ENCODE measurements around the gene TM2D3.

TM2D3 gene

GRCh38 chr15:101623367-101624304 is 28.5 kb downstream of the TM2D3 start:
- no peak for DNase-seq (ENCODE audit: low read depth)

GRCh38 chr15:101621961-101622360 is 30.2 kb downstream of the TM2D3 start:
- no peak for DNase-seq (ENCODE audit: low read depth)

DNA sequence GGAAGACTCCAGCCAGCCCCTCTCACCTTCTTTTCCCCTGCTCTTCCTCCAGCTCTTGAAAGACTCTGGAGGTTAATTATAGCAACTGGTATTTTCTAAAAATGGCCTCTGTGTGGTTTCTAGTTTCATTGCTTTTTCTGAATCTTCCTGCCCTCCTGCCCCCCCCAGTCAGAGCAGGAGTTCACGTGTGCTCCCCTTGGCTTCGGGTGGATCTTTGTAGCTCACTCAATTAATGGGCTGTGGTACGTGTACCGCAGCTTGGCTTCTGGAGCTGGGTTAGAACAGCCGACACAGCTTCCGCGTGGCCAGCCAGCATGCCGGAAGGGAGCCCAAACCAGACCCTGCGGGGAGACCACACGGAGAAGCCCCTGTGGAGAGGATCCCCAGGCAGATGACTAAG is 31.5 kb downstream of the TM2D3 start:
- DNase-seq (ENCODE audit: low read depth), result no peak

DNA sequence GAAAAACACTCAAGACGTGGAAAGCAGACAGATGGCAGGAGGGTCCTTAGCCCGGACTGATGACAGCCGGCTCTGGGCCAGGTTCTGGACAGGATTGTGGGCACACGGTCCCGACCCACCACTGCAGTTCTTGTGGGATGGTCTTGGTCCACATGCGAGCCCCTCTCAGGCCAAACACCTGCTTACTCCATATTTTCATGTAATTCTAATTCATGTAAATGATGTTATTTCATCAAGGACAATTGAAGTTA is 32.6 kb downstream of the TM2D3 start:
- no peak for DNase-seq (ENCODE audit: low read depth)

GRCh38 chr15:101618851-101619614 is 33.1 kb downstream of the TM2D3 start:
- no peak for DNase-seq (ENCODE audit: low read depth)

DNA sequence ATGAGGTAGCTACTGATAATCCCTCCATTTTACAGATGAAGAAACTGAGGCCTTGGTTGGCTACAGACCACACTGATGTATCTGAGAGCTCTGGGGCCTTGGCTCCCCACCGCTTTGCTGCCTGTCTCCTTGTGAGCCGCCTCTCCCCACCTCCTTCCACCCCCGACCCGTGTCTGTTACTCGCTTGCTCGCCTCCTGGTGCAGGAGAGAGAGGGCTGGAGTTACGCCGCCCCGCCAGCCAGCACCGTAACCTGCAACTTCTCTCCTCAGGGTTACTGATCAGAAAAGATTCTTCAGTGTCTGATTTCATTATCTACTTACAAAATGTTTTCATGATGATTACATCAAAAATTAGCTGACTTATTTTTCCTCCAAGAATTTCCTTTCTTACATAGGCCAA is 34.1 kb downstream of the TM2D3 start:
- DNase-seq (ENCODE audit: low read depth), result no peak

DNA sequence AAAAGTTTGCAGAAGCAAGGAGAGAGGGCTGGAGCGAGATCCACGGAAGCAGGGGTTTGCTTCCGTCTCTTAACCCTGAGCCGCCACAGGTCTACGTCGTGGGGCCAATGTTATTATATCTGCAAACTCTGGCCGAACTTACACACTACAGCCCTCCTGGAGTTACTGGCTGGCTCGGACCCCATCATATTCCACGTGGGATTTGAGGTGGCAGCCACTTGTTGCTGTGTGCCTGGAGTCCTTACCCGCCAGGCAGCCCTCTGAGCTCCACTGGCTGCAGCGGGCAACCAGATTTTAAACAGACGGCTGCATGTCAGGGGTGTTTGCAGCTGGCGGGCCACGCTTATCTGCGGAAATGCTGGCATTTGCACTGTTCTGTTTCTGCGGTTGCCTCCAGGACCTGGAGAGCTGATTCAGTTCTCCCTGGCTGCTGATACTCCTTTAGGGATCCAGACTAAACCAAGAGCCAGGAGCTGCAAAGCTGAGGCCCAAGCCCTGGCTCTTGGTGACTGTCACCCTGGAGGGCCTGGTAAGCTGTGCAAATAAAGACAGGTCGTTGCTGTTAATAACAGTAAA is 34.7 kb downstream of the TM2D3 start:
- DNase-seq (ENCODE audit: low read depth), result no peak

DNA sequence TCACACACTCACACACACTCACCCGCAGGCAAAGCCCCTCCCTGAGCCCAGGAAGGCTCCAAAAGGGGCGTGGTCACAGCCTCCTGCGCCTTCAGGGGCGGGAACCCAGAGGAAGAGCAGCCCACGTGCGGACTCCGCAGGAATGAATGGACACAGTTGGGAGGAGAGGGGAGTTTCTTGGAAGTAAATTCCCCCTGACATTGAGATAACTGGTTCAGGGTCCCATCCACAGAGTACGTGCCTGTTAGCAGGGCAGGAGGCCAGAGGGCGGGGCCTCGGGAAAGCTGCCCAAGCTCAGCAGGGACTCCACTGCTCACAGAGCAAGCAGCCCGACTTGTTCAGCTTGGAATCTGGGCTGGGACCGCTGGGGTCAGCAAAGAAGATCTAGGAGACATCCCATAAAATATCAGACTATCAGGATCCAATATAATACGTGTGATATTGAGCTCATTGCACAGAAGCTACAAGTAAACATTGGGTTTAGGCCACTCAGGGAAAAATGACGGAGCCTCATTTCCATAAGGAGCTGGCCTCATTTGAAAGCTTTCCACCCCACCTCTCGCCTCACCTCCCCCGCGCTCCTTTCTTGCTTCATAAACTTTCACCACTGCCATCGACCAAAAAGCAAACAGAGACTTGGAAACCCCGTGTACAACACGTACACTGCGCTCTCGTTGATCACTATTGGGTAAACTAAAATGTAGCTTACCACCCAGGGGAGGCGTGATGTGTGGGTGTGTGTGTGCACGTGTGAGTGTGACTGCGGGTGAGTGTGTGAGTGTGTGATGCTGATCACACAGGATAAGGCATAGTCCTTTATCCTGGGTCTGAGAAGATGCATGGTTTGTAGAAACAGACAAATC is 36.0 kb downstream of the TM2D3 start:
- peak; percentile 44 for DNase-seq (ENCODE audit: low read depth)

DNA sequence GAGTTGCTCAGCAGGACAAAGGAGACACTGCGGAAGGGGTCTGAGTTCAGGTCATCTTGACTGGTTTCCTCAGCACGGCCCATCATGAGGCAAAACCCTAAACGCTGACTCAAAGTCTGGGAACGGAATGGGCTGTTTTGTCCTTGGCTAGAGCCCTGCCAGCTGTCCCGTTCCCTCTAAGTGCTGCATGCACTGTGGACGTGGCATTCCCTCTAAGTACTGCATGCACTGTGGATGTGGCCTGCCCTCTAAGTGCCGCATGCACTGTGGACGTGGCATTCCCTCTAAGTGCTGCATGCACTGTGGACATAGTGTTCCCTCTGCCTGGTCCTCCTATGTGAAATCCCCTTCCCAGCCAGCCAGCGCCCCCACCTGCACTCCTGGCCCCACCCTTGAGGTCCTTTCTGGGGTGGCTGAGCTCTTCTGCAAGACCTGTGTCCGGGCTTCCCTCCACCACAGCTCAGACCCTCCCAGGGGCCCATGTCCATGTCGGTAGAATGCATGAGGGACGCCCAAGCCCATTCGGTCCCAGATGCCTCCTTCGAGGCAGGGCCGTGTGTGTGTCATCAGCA is 36.7 kb downstream of the TM2D3 start:
- DNase-seq (ENCODE audit: low read depth), result no peak

DNA sequence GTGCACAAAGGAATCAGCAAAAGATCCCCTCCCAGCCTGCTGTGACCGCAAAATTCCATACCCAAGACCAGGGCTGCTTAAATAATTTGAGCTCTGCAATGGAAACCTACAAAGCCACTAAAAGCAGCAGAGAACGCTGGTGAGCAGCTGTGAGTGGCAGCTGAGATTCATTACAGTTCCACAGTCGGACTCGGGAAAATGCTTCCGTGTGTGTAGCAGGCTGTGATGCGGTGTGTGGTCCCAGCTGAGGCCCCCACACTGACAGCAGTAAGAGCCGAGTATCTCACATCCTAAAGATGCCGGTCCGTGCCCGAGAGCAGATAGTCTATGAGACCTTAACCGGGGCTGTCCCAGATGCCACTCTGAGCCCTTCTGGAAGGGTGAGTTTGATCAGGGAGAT is 37.4 kb downstream of the TM2D3 start:
- DNase-seq (ENCODE audit: low read depth), result no peak

DNA sequence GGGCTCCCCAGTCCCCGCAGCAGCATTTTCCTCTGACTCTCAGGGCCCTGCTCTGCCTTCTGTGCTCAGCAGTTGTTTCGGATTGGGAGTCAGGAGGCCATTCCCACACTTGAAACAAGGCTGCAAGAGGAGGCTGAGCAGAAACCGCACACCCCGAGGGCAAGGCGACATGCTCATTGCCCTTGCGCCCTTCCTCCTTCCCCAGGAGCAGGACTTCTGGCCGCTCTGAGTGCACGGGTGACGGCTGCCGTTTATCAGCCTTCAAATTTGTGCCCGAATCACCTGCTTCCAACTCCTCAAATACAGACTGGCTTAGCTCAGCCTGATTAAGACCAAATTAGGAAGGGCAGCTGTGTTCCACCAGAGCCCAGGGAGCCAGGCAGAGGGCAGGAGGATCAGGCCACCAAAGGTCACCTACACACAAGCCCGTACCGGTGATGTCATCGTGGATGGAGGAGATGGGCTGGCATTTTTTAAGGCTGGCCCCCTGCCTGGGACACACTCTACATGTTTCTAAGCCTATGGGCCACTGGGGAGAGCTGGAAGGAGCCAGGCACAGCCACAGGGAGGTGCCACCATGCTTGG is 38.1 kb downstream of the TM2D3 start:
- DNase-seq (ENCODE audit: low read depth), result no peak

GRCh38 chr15:101613130-101614000 is 38.8 kb downstream of the TM2D3 start:
- peak; percentile 8 for DNase-seq (ENCODE audit: low read depth)

DNA sequence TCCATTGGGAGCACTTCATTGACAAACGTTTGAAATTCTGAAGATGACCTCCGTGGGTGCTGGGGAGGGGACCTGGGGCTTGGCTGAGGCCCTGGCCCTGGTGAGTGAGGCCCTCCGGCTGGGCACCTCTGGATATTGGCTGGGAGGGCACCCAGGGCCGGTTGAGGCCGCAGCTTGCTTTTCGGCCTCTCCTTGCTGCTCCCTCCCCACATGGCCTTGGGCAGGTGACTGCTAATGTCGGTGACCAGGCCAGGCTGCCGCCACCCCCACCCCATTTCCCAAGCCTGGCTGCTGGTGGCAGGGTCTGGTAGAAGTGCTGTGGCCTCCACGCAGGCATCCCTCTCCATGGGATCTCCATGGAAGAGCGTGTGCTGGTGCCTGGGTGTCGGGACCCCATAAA is 39.5 kb downstream of the TM2D3 start:
- no peak for DNase-seq (ENCODE audit: low read depth)

- DNase-seq (ENCODE audit: low read depth), result no peak
Observed at GRCh38 chr15:101611580-101612299, 40.4 kb downstream of the TM2D3 start.

DNA sequence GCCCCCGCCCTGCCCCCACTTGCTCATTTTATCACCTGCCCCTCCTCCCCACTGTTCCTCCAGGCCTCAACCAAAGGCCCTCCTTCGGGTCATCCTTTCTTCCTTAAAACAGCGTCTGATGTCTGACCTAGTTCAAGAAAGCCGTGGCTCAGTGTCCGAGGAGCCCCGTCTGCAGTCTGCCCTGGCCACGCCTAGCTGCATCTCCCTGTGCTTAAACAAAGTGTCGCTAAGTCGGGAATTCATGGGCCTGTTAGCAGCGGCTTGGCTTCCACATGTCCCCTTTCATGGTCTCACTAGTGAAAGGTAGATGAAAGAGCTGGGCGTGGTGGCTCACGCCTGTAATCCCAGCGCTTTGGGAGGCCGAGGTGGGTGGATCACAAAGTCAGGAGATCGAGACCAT is 41.2 kb downstream of the TM2D3 start:
- no peak for DNase-seq (ENCODE audit: low read depth)

DNA sequence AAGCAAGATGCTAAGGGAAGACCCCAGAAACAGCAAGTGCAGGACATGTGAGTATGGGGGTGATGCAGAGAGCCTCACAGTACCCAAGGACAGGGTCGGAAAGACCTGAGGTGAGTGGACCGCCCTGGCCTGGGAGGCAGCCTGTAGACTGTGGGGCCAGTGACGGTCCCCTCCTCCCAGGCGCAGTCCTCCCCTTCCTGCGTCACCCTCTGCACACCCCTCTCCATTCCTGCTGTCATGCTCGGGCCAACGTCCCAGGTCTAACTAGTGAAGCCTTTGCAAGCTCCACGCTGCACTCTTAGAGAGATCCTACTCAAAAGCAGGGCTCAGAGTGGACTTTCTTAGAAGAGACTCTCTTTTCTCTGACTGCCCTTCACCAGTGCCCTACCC is 41.6 kb downstream of the TM2D3 start:
- DNase-seq (ENCODE audit: low read depth), result no peak

DNA sequence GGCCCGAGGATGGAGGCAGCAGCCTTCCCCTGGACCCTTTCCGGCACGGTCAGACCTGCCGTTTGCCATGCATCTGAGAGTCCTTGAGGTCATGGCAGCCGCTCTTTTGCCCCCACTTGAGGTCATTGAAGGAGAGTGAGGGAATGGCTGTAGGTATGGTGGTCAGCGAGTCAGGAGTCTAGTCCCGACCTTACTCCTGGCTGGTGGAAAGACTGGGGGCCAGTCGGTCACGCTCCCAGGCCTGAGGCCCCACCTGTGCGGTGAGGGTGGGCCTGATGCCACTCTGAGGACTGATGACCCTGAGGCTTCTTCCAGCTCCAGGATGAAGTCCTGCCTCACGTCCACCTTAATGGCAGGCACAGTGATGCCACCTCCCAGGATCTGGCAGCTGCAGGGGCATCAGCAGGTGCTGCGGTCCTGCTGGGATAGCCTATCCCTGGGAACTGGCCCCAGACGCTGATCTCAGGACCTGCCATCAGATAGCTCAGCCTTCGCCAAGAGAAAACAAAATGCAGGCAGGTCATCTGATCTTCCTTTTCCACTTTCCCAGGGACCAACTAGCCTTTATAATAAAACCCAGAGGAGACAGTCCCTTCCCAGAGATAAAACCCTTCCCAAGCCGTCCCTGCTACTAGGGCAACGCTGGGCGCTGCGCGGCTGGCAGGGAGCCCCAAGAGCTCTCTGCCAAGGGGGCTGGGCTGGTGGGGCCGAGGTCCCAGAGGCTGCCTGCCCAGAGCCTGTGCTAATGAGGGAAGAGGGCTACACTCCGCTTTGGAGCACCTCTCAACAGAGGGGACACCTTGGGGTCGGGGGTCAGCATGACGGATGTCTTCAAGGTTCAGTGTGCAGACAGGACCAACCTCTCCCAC is 42.2 kb downstream of the TM2D3 start:
- no peak for DNase-seq (ENCODE audit: low read depth)

DNA sequence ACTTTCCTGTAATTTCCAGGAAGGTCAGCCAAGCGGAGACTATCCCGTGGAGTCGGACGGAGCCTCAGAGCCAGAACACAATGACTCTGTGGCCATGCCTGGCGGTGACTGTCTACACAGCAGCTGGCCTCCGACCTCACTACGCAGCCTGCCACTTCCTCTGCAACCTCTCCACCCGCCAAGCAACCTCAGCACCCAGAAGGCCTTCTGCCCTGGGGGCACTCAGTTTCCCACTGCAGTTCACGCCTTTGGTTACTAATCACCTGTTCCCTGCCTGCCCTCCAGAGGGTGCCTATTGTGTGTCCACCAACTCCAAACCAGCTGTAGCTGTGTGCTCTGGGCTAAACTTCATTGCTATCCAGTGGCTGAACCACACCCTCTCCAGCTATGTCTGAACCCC is 44.0 kb downstream of the TM2D3 start:
- DNase-seq (ENCODE audit: low read depth), result no peak

- no peak for DNase-seq (ENCODE audit: low read depth)
Observed at GRCh38 chr15:101607108-101607507, 45.1 kb downstream of the TM2D3 start.

All from fibroblast of the conjunctiva (primary cell).